Gastrocnemius medialis (tissue), 4 donors: ENCODE data around the gene FAM131C. TPM values are rescaled to one million over a fixed set of nuclear protein-coding genes. Genes with fewer than 3 reads are reported as not detected.

ENCODE experiments used
- ATAC-seq, 2 donors: fragments of 150-250 bp; one replicate each; pipeline ENCODE4 v1.9.1; 2016
- DNase-seq, 2 donors: peaks; one replicate each; pipeline ENCODE4 v3.0.0-alpha.2; 2019
- H3K27ac ChIP-seq, 4 donors: fragments of 200-600 bp; sonication (generic); 1 replicate in 1 of 4; 2 replicates in 3 of 4; pipeline ENCODE4 v1.5.1; 2016 to 2018; ENCODE audit warnings: mild to moderate bottlenecking in 2 of 4, moderate library complexity in 1 of 4
- H3K27me3 ChIP-seq, 3 donors: fragments of 200-600 bp; sonication (generic) in 2 of 3; 1 replicate in 1 of 3; 2 replicates in 2 of 3; pipeline versions ENCODE4 v1.5.1 to v1.6.0; 2016 to 2019; ENCODE audit warnings: mild to moderate bottlenecking in 1 of 3, moderate library complexity in 1 of 3
- H3K36me3 ChIP-seq, 2 donors: fragments of 200-600 bp; sonication (generic) in 1 of 2; one replicate each; pipeline ENCODE4 v1.5.1; 2017 to 2018
- H3K4me1 ChIP-seq, 2 donors: fragments of 200-600 bp; sonication (generic) in 1 of 2; one replicate each; pipeline ENCODE4 v1.5.1; 2016 to 2017; ENCODE audit warnings: mild to moderate bottlenecking in 2 of 2
- H3K4me3 ChIP-seq, 4 donors: fragments of 200-600 bp; sonication (generic) in 3 of 4; 1 replicate in 1 of 4; 2 replicates in 3 of 4; pipeline ENCODE4 v1.5.1; 2016 to 2019; ENCODE audit warnings: mild to moderate bottlenecking in 2 of 4
- H3K9me3 ChIP-seq, 3 donors: fragments of 200-600 bp; sonication (generic) in 2 of 3; 1 replicate in 1 of 3; 2 replicates in 2 of 3; pipeline ENCODE4 v1.5.1; 2016 to 2019
- CTCF ChIP-seq, 5 experiments: fragments of 450-650 bp in 3 of 5; fragments of 200-600 bp in 2 of 5; sonication (generic) in 2 of 5; IDR thresholded peaks in 4 of 5; conservative IDR thresholded peaks in 1 of 5; 1 replicate in 4 of 5; 2 replicates in 1 of 5; pipeline ENCODE4 v1.5.1; 2016 to 2019; ENCODE audit warnings: antibody characterized with exemption in 5 of 5, mild to moderate bottlenecking in 3 of 5, moderate library complexity in 3 of 5
- POLR2A ChIP-seq, 2 donors: fragments of 450-650 bp; IDR thresholded peaks; one replicate each; pipeline ENCODE4 v1.6.1; 2017; ENCODE audit warnings: antibody characterized with exemption in 2 of 2, mild to moderate bottlenecking in 2 of 2, moderate library complexity in 2 of 2
- in situ Hi-C, 4 donors: fragments of 200-750 bp; cut with MboI; loops; one replicate each; pipeline versions ENCODE4 v1.15.0 to v1.8.0; 2017; ENCODE audit warnings: low sequenced_read_pairs in 4 of 4
- intact Hi-C: fragments of 100-400 bp; cut with DNase I; formaldehyde crosslinking; loops from one replicate; pipeline ENCODE4 v1.15.1; 2023; ENCODE audit warnings: low total_unique reads
- total RNA-seq, 4 donors: library from RNA; depleted of rRNA; stranded (reverse); fragments of >200 nt; gene quantifications; one replicate each; pipeline versions ENCODE4 v1.1.0 to v1.2.3, GENCODE V29; 2016

Gene FAM131C
- total RNA-seq, 4 donors from 2014 or later: not detected

GRCh38 chr1:16094453-16095158 lies 21.2 kb upstream of the FAM131C start:
- ATAC-seq: no peak
- intact Hi-C loops: loop anchor here (5.0 kb wide), 1 partner anchor 48 kb away; no protein-coding TSS in a partner anchor
- in situ Hi-C loops: loop anchor here in 3 of 4 donors (25.0 kb wide), 1 partner anchor 268 kb away; the partner anchor contains the start of genes FBXO42 (in 3 of the 3) and SZRD1 (in 3 of the 3)

GRCh38 chr1:16093611-16094010 lies 20.2 kb upstream of the FAM131C start:
- no peak for DNase-seq
- Histone ChIP-seq H3K27ac (no peak overlapping the region), H3K36me3 (no peaks in the 10 kb centered on the region), H3K9me3 (no peaks in the 10 kb centered on the region), H3K27me3 (no peaks in the 10 kb centered on the region), H3K4me3 (no peak overlapping the region), H3K4me1 (no peaks in the 10 kb centered on the region)
- in situ Hi-C loops: loop anchor here in 3 of 4 donors (25.0 kb wide), 1 partner anchor 269 kb away; the partner anchor contains the start of genes FBXO42 (in 3 of the 3) and SZRD1 (in 3 of the 3)
- no peak for TF ChIP-seq POLR2A (IDR thresholded peaks at IDR 0.05)
- TF ChIP-seq CTCF (IDR thresholded peaks at IDR 0.05 in 4 of 5, conservative IDR thresholded peaks at IDR 0.05 in 1 of 5): no peak
- ATAC-seq: no peak
- intact Hi-C loops: loop anchor here (5.0 kb wide), 1 partner anchor 49 kb away; no protein-coding TSS in a partner anchor

More at GRCh38 chr1:16094453-16095158, 21.2 kb upstream of the FAM131C start:
- no peak overlapping the region for H3K27ac ChIP-seq
- no peaks in the 10 kb centered on the region for H3K4me1 ChIP-seq
- TF ChIP-seq POLR2A (IDR thresholded peaks at IDR 0.05) (no peak), CTCF (IDR thresholded peaks at IDR 0.05 in 4 of 5, conservative IDR thresholded peaks at IDR 0.05 in 1 of 5) (no peak)
- H3K4me3 ChIP-seq: no peak overlapping the region
- peaks cover 0 to 2% (median 0%) of the 10 kb centered on the region in 3 donors for H3K27me3 ChIP-seq
- no peaks in the 10 kb centered on the region for H3K9me3 ChIP-seq
- DNase-seq: no peak
- H3K36me3 ChIP-seq: no peaks in the 10 kb centered on the region

GRCh38 chr1:16092923-16093511 lies 19.6 kb upstream of the FAM131C start:
- in situ Hi-C loops (loop anchor here in 3 of 4 donors (25.0 kb wide), 1 partner anchor 269 kb away; the partner anchor contains the start of genes FBXO42 (in 3 of the 3) and SZRD1 (in 3 of the 3)), intact Hi-C loops (loop anchor here (5.0 kb wide), 1 partner anchor 49 kb away; no protein-coding TSS in a partner anchor)
- TF ChIP-seq POLR2A (IDR thresholded peaks at IDR 0.05): no peak
- no peak for TF ChIP-seq CTCF (IDR thresholded peaks at IDR 0.05 in 4 of 5, conservative IDR thresholded peaks at IDR 0.05 in 1 of 5)
- Histone ChIP-seq H3K27ac (no peak overlapping the region), H3K4me1 (no peaks in the 10 kb centered on the region), H3K27me3 (no peaks in the 10 kb centered on the region), H3K4me3 (no peak overlapping the region), H3K9me3 (no peaks in the 10 kb centered on the region), H3K36me3 (no peaks in the 10 kb centered on the region)
- DNase-seq: no peak
- ATAC-seq: no peak

- Histone ChIP-seq H3K4me1 (no peaks in the 10 kb centered on the region), H3K9me3 (no peaks in the 10 kb centered on the region), H3K27me3 (no peaks in the 10 kb centered on the region), H3K4me3 (no peak overlapping the region), H3K27ac (no peak overlapping the region), H3K36me3 (no peaks in the 10 kb centered on the region)
- DNase-seq (no peak), ATAC-seq (no peak)
- intact Hi-C loops (loop anchor here (5.0 kb wide), 1 partner anchor 50 kb away; no protein-coding TSS in a partner anchor), in situ Hi-C loops (loop anchor here in 3 of 4 donors (25.0 kb wide), 1 partner anchor 270 kb away; the partner anchor contains the start of genes FBXO42 (in 3 of the 3) and SZRD1 (in 3 of the 3))
- no peak for TF ChIP-seq POLR2A (IDR thresholded peaks at IDR 0.05)
- TF ChIP-seq CTCF (IDR thresholded peaks at IDR 0.05 in 4 of 5, conservative IDR thresholded peaks at IDR 0.05 in 1 of 5): no peak
Observed at GRCh38 chr1:16092097-16092922, 18.9 kb upstream of the FAM131C start.
